Muscle of back (tissue), 11 donors: Measurements from ENCODE around the gene H2BK1. TPM values are rescaled to one million over a fixed set of nuclear protein-coding genes. Genes with fewer than 3 reads are reported as not detected.

Experiments used
- DNase-seq, 3 donors: peaks; one replicate each; pipeline versions ENCODE4 v3.0.0 to v3.0.0-alpha.2; 2013
- polyA plus RNA-seq, 10 donors: library from polyadenylated mRNA; unstranded; fragments of 120-200 nt; gene quantifications; one replicate each; pipeline ENCODE4 v1.2.1, GENCODE V29; 2013; ENCODE audit not compliant: insufficient read length in 10 of 10

Gene H2BK1
- polyA plus RNA-seq, 10 donors = not detected

DNA sequence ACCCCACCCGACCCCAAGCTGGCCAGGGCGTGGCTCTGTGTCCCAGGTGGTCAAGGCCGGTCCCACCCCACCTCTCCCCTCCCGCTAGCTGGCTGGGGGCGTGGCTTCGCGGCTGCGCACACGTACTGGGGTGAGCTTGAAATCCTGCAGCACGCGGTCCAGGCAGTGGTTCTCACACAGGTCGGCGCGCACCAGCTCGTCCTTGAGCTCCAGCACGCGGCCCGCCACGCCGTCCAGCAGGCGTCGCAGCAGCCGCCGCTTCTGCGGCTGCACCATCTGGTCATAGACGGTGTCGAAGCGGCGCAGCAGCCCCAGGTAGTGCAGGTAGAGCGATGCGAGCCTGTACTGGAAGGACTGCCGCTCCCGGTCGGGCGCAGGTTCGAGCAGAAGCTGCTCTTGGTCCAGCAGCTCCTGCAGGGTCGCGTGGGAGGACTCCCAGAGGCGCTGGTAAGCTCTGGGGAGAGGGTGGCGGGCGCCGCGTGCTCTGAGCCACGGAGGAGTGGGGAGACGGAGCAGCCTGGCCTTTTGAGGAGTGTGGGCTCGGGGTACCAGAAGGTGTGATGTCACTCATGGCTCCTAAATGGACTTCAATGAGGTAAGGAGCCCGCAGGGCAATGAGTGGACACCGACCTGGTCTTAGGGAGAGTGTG lies 5.8 kb downstream of the H2BK1 start:
- no peak for DNase-seq

DNA sequence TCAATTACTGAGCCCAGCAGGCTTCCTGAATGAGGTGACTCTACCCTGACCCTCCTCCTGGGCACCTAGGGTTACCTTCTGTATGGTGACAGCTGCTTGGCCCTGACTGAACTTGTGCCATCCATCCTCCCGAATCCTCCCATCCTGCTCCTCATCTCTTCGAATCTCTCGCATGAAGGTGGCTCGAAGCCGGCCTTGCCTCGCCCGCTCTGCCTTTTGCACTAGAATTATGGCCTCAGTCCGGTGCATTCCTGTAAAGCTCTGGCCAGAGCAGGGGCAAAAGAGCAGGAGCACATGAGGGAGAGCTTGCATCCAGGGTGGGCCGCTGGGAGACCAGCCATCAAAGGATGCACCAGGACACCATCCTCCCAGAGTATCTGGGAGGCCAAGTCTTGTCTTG lies 7.5 kb downstream of the H2BK1 start:
- no peak for DNase-seq

DNA sequence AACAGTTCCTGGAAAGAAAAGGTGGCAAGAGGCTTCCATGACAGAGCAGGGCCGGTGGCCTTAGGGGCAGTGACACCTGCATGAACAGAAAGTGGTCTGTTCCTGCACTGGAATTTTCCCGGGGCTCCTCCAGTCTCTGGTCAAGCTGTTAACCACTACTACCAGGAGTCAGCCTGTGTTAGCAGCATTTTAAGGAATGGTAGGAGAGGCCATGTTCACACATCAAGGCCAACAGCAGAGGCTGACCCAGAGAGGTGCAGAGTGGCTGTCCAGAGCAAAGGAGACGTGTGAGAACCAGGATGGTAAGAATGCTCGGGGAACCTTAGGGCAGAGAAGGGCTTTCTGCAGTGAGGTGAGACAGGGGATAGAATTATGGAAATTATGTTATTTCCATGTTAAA lies 8.5 kb downstream of the H2BK1 start:
- no peak for DNase-seq

DNA sequence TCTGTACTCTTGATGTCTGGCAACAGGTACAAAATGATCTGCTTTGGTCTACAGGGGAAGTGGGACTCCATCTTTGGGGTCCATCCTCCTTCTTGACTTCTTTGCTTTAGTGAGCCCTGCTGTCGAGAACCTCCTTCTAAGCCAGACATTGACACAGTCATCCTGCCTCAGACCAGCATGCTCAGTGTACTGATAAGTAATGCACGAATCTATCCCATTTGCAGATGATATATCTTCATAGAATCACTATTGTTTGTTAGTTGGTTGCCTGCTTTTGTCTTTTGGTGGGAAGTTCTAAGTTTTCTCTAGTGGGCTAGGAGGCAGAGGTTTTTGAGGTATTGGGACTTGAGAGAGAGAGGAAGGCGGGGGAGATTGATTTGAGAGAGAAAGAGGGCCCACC lies 8.9 kb downstream of the H2BK1 start:
- DNase-seq = no peak

DNA sequence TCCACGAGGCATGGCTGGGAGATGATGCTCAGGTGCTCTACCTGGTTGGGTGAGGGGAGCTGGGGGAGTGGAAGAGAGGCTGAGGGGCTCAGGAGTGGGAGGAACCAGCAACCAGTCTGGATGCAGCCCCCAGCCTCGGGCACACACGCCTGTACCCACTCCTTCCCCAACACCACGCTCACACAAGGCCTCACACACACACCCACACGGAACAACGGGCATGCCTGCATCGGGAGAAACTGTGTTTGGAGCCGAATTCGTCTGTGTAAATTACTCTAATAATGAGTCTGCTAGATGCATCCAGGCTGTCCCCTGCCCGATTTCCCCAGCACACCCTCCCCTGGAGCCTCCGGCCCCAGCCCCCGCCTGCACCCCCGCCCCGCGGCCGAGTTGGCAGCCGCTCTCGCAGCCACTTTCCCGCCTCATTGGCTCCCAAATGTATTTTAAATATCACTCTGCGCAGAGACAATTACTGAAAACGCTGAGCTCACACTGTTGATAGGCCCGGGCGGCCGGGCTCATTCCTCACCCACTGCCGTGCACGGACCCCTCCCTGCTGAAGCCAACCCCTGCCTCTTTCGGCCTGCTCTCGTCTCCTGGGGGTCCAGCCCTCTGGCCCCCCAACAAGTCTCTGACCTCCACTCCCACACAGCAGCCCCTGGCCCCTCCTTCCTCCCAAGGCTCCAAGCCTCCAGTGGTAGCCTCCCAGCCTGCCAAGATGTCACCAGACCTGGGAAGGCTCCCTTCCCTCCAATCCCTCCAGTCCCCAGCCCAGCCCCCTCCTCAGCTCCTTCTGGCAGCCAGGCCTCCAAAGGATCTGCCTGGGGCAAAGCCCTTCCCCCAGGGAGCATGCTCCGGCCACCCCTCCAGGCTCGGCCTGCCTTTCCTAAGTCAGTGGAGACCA lies 11.1 kb downstream of the H2BK1 start:
- peak in 2 of 3 donors; percentile 27 to 64 for DNase-seq

DNA sequence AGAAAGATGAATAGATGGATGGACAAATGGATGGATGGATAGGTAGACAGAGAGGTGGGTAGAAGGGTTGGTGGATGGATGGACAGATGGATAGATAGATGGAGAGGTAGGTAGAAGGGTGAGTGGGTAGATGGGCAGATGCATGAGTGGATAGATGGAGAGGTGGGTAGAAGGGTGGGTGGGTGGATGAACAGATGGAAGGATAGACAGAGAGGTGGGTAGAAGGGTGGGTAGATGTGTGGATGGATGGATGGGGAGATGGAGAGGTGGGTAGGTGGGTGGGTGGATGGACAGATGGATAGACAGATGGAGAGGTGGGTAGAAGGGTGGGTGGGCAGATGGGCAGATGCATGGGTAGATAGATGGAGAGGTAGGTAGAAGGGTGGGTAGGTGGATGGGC lies 12.4 kb downstream of the H2BK1 start:
- DNase-seq = no peak

DNA sequence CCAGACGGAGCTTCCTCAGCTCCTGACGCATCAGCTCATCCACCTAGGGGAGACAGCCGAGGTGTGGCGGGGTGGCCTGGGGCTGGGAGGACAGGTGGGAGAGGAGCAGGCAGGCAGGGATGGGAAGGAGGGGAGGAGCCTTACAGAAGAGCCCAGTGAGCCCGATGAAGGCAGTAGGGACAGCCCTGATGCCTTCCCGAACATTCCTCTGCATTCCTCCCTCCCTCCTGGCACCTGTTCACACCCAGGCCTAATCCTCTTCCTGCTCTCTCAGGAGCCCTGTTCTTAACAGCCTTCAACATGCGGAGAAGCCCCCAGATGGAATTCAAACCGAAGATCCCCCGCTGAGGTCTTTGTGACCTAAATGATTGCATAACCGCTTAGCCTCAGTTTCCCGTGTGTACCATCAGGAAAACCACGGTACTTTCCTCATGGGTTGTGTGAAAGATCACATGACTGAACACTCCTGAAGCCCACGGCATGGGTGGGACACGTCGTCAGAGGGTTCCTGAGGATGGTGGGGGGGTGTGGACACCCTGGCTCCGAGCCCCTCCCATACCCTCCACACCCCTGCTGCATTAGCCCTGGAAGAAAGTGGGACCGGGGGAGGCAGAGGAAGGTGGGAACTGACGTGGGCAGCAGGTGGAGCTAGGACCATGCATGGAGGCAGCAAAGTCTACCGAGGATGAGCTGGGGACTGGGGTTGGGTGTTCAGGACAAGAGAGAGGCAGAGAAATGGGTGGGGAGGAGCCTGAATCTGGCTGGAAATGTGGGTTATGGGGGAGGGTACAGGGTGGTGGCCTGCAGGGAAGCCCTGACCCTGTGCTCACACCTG lies 14.5 kb downstream of the H2BK1 start:
- no peak for DNase-seq

DNA sequence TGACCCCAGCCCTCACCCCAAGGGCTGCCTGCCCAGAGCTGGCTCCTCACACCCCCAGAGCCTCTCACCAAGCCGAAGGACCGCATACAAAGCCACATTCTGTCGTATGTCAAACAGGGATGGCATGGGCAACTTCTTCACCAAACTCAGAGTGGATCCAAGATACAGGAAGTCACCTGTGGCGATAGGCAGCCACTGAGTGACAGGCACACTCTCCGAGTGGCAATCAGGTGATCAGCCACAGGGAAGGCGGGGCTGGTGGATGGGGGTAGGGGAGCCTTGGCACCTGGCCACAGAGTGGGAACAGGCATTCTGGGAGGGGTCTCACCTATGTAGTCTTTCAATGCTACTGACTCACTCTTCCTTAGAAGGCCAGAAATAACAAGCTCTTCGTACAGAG lies 16.1 kb downstream of the H2BK1 start:
- no peak for DNase-seq

DNA sequence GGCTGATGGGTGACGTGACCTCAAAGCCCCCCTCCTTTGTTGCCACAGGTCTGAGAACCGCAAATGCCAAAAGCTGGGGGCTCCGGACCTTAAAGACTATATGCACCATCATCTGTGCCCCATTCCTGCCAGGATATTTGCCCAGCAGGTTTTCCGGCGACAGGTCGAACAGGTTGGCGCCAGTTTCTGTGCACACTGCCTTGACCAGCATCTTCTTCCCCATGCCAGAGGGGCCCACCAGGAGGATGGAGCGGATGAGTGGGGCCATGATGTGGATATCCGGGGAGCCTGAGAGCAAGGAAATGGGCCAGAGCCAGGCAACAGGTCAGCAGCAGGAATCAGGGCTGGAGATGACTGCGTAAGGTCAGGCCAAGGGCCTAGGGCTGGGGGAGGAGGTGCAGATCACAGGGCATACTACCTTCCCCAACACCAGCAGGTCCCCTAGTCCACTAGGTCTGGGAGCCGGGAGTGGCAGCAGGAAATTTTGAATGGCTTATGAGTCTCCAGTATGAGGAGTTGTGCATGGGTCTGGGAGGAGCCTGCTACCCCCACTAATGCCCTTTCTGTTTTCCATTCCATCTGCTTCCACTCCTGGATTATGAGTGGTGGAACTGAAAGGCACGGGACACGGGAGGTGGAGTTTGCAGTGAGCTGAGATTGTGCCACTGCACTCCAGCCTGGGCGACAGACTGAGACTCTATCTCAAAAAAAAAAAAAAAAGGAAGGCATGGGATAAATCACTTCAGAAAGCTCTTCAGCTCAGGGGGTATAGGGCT lies 16.9 kb downstream of the H2BK1 start:
- DNase-seq = no peak

DNA sequence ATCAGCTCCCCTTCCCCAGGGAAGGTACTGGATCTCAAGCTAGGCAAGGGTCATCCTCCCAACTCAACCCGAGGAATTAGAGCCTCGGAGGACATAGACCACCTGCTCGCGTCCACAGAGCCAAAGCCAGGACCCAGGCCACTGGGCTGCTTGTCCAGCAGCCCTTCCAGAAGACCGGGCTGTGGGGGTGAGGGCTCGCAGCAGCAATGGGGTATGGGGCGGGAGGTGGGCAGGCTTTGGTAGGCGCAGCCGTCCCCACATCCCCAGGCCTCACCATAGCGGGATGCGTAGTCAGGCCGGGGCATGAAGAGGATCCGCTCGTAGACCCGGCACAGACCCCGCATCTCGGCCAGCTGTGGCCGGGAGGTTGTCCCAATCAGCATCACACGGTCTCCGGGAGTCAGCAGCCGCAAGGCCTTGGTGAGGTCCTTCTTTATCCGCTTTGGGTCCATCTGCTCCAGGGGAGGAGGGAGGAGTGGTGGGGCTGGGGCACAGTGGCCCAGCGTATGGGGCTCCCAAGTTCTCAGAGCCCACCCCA lies 18.2 kb downstream of the H2BK1 start:
- no peak for DNase-seq

DNA sequence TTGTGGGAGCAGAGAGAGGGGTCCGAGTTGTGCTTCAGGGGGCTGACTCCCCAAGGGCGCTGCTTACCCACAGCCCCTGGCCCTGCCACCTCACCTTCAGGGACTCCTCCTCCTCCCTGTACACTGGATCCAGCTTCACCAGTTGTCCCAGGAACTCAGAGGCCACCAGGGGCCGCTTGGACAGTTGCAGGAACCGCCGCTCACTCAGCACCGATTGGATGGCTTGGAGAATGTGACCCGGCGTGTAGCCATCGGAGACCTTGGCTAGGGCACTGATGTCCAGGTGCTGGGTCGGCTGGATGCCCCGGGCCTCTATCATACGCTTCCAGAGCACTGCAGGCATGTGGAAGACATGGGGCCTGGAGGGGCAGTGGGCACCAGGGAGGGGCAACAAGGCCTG lies 18.7 kb downstream of the H2BK1 start:
- DNase-seq = no peak

DNA sequence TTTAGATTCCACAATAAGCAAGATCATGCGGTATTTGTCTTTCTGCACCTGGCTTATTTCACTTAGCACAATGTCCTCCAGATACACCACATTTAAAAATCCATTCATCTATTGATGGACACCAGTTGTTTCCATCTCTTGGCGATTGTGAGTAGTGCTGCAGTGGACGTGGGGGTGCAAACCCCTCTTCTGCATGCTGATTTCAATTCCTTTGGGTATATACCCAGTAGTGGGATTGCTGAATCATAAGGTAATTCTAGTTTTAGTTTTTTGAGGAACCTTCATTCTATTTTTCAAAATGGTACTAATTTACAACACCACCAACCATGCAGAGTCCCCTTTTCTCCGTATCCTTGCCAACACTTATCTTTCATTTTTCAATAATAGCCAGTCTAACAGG lies 21.2 kb downstream of the H2BK1 start:
- no peak for DNase-seq

DNA sequence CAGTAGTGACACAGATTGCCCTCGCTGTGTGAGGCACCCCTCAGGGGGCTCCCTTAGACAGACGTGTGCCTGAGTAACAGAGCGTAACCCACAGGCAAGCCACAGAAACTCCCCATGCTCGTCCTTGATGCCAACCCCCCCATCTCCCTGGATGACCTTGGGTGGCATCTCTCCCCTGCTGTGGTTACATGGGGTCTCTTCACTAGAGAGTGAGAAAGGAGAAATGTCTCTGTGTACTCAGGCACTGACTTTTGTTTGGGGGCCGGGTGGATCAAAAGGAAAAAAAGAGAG lies 22.1 kb downstream of the H2BK1 start:
- DNase-seq = no peak

DNA sequence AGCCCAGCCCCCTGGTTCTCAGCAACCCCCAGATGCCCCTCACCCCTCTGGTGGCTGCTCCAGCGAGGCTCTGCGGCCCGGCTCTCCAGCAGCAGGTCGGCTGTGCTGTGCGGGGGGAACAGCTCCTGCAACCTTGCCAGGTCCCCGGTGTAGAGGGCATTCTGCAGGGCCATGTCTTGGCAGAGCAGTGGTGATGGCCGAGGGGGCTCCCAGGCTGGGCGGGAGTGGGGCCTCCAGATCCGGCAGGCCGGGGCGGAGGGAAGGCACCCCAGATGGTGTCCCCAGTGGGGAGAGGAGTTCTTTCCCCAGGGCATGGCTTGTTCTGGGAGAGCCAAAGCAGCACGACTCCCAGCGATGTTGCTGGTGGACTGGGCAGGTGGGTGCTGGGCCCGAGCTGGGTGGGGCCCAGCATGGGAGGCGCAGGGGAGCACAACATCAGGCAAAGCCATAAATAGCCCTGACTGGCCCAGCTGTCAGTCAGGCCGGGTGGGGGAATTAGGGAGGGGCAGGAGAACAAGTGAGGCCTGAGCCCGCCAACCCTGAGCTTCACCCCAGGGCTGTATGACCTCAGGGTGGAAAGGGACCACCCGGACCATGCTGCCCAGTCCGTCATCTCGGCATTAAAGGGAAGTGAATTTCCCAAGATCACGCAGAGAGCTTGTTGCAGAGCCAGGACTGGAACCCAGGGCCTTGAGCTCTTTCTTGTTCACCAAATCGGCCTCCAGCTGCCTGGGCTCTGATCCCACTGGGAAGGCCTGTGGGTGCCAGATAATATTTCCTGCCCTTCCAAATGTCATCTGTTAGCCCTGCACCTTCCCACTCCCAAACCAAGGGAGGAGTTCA lies 22.7 kb downstream of the H2BK1 start:
- peak in 1 of 3 donors; percentile 14 for DNase-seq

DNA sequence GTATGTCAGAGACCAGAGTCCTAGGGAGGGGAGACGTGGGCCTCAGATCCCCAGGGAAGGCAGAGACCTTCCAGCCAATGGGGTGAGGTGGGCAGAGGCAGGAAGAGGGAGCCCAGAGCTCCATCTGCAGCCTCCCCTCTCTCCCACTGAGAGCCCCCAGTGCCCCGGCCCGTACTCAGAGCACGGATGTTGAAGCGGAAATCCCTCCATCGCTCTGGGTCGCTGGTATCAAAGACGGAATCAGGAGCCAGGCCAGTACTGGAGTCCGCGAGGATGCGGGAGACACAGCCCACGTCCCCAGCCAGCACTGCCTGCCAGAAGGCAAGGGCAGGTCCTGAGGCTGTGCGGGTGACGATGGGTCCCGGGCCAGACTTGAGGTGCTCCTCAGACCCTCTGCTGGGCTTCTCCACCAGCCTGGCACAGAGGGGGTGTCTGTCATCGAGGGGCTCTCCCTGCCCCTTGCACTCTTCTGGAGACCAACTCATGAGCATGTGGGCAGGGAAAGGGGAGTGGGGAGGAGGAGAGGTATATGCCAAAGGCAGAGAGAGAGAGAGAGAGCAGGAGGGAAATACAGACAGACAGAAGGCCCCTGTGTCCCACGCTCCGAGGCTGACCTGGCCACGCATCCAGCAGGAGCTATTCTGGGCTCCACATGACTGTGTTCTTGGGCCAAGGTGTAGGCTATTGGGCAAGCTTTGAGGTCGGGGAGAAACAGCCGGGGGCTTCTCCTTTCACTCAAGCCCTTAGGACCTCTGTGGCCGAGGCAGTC lies 23.5 kb downstream of the H2BK1 start, which contains the start of gene ASB10:
Gene ASB10, minus strand, starts transcription at position 611 of the 769 bp plus-strand sequence. Its CDS starts 120 bp downstream, at position 491.
- DNase-seq = no peak

DNA sequence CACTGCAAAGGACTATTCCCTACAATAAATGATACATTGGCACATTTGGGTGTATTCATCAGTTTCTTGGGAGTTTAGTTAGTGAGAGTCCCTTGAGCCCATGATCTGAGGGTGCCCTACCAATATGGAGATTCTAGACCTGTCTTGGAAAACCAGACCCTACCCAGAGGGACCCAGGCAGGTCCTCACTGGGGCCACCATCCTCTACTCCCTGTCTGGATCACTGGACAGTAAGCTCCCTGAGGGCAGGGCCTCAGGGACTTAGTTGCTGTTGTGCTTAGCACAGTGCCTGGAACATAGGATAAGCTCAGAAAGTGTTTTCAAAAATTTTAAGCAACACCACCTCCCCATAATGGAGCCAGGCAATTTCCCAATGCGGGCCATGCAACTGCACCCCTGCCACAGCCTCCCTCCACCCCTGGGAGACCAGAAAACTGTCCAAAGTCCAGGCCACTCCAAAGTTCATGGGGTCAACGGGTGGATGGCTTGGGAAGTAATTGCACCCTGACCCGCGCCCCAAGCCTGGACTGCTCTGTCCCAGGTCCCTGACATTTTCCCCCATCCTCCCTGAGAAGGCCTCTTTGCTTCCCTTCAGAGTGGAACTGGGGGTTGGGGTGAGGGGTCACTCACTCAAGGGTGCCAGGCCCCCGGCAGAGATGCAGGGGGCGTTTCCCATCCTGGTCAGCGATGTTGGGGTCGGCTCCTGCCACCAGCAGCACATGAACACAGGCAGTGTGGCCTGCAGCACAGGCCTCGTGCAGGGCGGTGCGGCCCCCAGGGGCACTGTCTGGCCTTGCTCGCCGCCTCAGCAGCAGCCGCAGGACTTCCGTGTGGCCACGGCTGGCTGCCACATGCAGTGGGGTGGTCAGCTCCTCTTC lies 24.3 kb downstream of the H2BK1 start:
- DNase-seq = no peak

DNA sequence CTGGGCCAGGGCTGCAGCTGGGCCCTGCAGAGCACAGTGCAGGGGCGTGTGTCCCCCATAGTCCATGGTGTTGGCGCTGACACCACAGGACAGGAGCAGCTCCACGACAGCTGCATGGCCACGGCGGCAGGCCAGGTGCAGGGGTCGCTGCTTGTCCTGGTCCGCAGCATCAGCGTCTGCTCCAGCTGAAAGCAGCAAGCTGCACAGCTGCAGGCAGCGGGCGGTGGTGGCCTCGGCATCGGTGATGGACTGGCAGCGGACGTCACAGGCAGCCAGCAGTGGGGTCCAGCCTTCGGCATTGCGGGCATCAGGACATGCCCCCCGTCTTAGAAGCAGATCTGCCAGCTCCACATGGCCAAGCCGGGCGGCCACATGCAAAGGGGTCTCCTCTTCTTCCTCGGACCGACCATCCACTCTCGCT lies 29.3 kb downstream of the H2BK1 start:
- DNase-seq = peak in 1 of 3 donors; percentile 48

DNA sequence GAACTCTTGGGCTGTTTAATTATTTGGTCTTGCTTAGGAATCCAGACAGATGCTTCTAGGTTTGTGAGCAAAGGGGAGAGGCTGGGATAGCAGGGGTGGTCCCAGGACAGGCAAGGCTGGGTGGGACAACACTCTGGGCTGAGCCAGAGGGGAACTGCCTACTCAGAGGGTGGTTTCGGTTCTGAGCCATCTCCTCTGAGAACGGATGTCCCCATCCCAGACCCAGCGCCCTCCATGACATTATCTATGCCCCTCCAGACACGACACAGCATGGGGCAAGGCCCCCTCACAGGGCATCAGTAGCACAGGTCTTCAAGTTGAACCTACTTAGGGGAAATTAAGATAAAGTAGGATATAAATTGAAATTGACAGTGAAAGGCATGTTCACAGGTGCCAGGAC lies 30.3 kb downstream of the H2BK1 start:
- no peak for DNase-seq
